Stimulated activated CD8-positive, alpha-beta memory T cell treated with anti-CD3 and anti-CD28 coated beads, Interleukin-12 subunit alpha, Interleukin-12 subunit beta, amount 100 ng/mL, for 4 hours (primary cell): Measurements from ENCODE around the gene RNU6-1.
A peak's percentile ranks its signal among the peaks of the same experiment; 100 is the strongest.

Source experiments
- DNase-seq: peaks from one replicate; pipeline ENCODE4 v3.0.0-alpha.2; 2020; ENCODE audit warnings: low read depth

RNU6-1 gene

GRCh38 chr15:67839929-67840748 lies at the start of gene RNU6-1:
RNU6-1 (minus strand) TSS chr15:67840045.
- peak; percentile 92 for DNase-seq

- DNase-seq: no peak
These were observed 47.9 kb upstream of the RNU6-1 start for GRCh38 chr15:67887776-67888175.

- no peak for DNase-seq
These were observed 46.0 kb upstream of the RNU6-1 start for GRCh38 chr15:67885861-67886260.

- DNase-seq: no peak
These were observed 45.3 kb upstream of the RNU6-1 start for GRCh38 chr15:67885175-67885523.

- peak; percentile 37 for DNase-seq
These were observed 44.8 kb upstream of the RNU6-1 start for GRCh38 chr15:67884514-67885174.

GRCh38 chr15:67884009-67884408 lies 44.2 kb upstream of the RNU6-1 start:
- DNase-seq: no peak

- DNase-seq: no peak
These were observed 43.5 kb upstream of the RNU6-1 start for GRCh38 chr15:67883234-67883773.

GRCh38 chr15:67882487-67883233 lies 42.8 kb upstream of the RNU6-1 start:
- no peak for DNase-seq

GRCh38 chr15:67880651-67881182 lies 40.9 kb upstream of the RNU6-1 start:
- DNase-seq: no peak

GRCh38 chr15:67879440-67880129 lies 39.7 kb upstream of the RNU6-1 start:
- no peak for DNase-seq

- DNase-seq: no peak
These were observed 38.9 kb upstream of the RNU6-1 start for GRCh38 chr15:67878712-67879206.

GRCh38 chr15:67873777-67874176 lies 33.9 kb upstream of the RNU6-1 start:
- DNase-seq: no peak

- no peak for DNase-seq
These were observed 31.1 kb upstream of the RNU6-1 start for GRCh38 chr15:67870868-67871408.

GRCh38 chr15:67869701-67870100 lies 29.9 kb upstream of the RNU6-1 start:
- no peak for DNase-seq

- no peak for DNase-seq
These were observed 25.9 kb upstream of the RNU6-1 start for GRCh38 chr15:67865766-67866165.

GRCh38 chr15:67865331-67865730 lies 25.5 kb upstream of the RNU6-1 start:
- DNase-seq: no peak

GRCh38 chr15:67863442-67863987 lies 23.7 kb upstream of the RNU6-1 start:
- DNase-seq: peak; percentile 47

- DNase-seq: no peak
These were observed 23.1 kb upstream of the RNU6-1 start for GRCh38 chr15:67862750-67863441.

- no peak for DNase-seq
These were observed 22.1 kb upstream of the RNU6-1 start for GRCh38 chr15:67861983-67862382.

- no peak for DNase-seq
These were observed 19.6 kb upstream of the RNU6-1 start for GRCh38 chr15:67859331-67859946.
